Stimulated activated CD8-positive, alpha-beta memory T cell treated with anti-CD3 and anti-CD28 coated beads, Interleukin-12 subunit alpha, Interleukin-12 subunit beta, amount 100 ng/mL, for 4 hours (primary cell): ENCODE results near the gene DRD1.

Source experiments
- DNase-seq: peaks from one replicate; pipeline ENCODE4 v3.0.0-alpha.2; 2020; ENCODE audit warnings: low read depth

The DRD1 gene

DNA sequence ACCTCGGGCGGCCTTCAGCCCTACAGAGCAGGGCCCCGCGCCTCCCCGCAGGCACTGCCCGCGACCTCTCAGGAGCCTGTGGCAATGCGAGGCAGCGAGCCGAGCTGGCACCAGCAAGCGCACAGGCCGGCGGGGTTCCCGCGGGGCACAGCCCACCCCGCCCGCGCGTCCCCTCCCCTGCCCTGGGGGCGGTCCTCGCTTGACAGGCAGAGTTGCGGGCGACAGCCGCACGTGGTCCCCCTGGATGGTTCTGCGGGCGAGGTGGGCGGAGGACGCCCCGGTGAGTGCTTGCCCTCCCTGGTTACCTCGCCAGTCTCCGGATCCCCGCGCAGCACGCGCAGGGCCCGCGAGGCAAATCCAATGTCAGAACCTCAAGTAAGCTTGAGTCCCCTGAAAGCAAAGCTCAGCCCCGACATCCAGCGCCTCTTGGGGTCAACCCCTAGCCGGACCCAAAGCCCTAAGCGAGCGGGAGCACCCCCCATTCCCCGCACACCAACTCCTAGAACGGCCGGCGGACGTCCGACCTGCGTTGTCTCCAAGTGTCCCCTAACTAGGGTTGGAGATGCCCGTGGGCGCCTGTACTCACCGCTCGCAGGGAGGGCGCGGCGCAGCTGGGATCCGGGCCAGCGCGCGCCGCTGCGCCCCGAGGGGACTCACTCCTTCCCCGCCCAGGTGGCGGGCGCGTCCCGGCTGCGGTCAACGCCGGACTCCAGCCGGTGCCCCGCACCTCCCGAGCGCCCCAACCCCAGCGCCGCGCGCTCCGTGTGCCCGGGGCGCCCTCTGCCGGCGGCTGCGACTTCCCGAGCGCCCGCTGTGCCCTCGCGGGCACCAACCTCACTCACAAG lies at the start of gene DRD1:
TSS of gene DRD1 (minus strand) at position 123 of the 845 bp plus-strand sequence. CDS start 1,083 bp downstream, outside the sequence.
- peak; percentile 26 for DNase-seq

DNA sequence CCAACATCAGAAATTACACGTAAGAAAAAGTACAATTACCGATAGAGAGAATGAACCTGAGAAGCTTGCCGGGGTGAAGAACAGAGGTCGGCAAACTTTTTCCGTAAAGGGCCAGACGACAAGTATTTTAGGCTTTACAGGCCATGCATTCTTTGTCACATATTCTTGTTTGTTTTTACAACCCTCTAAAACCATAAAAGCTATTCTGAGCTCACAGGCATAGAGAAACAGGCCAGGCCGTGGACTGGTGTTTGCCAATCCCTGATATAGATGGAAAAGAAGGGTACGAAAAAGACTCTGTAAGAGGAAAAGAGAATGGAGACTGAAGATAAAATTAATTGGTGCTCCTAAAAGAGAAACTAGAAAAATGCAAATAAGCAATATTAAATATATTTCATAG lies 49.7 kb upstream of the DRD1 start:
- no peak for DNase-seq

GRCh38 chr5:175493260-175493659 lies 49.3 kb upstream of the DRD1 start:
- no peak for DNase-seq

DNA sequence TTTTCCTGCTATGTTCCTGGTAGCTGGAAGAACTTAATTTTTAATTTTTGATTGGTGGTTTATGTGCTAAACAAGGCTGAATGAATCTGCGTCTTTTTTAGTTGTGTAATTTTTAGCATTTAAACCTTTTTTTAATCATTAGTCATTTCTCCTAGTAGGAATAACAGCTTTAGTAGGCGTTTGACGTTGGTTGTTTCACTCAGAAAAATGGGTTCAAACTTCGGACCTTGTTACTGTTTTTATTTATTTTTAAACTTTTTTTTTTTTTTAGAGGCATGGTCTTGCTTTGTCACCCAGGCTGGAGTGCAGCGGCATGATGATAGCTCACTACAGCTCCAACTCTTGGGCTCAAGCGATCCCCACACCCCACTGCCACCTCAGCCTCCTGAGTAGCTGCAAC lies 47.2 kb upstream of the DRD1 start:
- DNase-seq, result no peak

- no peak for DNase-seq
Observed at GRCh38 chr5:175489693-175490443, 45.9 kb upstream of the DRD1 start.

GRCh38 chr5:175487514-175488222 lies 43.7 kb upstream of the DRD1 start:
- no peak for DNase-seq

DNA sequence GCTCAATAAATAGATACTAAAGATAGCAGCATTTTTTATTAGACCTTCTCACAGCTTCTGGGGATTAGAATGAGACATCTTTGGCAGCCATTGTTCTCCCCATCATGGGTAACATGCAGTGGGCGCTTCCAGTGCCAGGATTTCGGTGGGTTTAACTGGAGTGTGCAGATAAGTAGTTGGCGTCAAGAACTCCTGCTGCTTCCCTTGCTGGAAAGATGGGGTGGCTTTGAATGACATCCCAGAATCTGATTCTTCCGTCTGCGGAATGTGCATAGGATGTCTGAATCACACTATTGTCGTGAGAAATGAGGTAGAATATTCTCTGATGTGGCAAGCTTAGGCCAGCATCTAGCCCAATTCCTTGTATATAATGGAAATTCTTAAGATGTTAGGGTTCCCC lies 41.6 kb upstream of the DRD1 start:
- no peak for DNase-seq

GRCh38 chr5:175484829-175485228 lies 40.8 kb upstream of the DRD1 start:
- no peak for DNase-seq

- DNase-seq, result no peak
Observed at GRCh38 chr5:175484322-175484721, 40.3 kb upstream of the DRD1 start.

GRCh38 chr5:175483337-175483736 lies 39.4 kb upstream of the DRD1 start:
- no peak for DNase-seq

GRCh38 chr5:175479125-175479881 lies 35.3 kb upstream of the DRD1 start:
- no peak for DNase-seq

DNA sequence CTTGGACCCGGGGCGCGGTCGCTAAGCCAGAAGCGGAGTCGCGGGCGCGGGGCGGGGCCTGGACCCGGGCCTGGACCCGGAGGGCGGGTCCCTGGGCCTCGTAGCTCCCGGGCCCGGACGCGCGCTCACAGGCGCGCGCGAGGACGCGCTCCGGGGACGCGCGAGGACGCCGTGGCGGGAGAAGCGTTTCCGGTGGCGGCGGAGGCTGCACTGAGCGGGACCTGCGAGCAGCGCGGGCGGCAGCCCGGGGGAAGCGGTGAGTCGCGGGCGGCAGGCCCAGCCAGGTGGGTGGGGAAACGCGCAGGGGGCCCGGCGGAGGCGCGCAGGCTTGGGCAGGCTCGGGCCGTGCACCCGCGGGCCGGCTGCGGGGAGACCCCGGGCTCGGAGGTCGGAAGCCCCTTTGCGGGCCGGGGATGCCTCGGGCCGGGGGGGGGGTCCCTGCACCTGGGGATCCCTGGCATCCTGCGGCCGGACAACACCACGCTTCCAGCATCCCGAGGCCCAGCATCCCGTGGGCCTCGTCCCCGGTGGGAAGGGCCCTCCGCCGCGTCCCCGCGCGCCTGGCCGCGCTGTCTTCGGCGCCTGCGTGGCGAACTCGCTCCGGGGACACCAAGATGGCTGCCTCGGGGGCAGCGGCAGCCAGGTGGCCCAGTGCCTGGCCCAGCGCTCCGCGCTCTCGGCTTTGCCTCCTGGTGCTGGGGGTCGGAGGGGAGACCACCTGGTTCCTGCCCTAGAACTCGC lies 34.6 kb upstream of the DRD1 start, which contains the start of gene SFXN1:
TSS of gene SFXN1 (plus strand) at position 177 of the 741 bp plus-strand sequence. CDS start 13,544 bp downstream, outside the sequence.
- DNase-seq, result peak; percentile 74

- DNase-seq, result no peak
Observed at GRCh38 chr5:175478008-175478383, 34.0 kb upstream of the DRD1 start.

DNA sequence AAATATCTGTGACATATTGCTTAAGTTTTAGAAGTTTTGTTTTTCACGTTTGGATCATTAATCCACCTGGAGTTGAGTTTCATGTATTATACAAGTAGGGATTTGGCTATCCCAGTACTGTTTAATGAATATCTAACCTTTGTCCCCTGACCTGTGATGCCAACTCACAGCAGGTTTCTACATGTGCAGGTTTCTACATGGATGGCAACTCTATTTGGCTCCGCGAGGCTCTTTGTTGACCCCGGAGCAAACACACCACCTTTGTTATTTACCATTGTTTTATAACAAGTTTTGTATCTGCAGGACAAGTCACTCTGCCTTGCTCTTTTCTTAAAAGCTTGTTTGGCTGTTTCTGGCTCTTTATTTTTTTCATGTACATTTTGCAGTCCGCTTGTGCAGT lies 33.5 kb upstream of the DRD1 start:
- no peak for DNase-seq

DNA sequence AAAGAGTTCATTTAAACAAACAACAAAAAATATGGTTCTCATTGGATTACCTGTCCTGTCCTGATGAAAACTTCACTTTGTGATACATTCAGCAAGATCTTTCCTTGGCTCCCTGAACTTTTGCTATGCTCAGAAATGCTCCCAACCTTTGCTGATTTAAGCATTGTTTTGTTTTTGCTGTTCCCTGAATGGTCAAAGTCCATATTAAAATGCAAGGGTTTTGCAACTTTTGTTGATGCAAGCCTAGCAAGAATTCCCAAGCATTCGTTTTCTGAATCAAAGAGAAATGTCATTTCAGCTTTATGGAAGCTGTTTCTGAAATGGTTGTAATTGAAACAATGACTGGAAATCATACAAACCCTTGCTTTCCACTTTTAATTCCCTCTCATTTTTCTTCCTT lies 31.3 kb upstream of the DRD1 start:
- DNase-seq, result no peak

DNA sequence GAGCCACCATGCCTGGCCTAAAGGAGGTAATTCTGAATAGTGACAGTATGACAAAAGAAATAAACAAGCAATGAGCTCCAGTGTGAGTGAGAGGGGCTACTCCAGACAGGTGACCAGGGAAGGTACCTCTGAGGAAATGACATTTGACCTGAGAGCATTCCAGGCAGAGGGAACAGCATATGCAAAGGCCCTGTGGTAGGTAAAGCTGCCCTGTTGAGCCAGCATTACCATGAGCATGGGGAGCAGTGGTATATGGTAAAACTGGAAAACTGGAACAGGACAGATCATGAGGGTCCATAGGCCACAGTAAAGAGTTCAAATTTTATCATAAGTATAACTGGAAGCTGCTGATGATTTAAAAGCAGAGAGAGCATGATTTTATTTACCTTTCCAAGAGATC lies 28.4 kb upstream of the DRD1 start:
- no peak for DNase-seq

- DNase-seq, result no peak
Observed at GRCh38 chr5:175471628-175472027, 27.6 kb upstream of the DRD1 start.

GRCh38 chr5:175471196-175471595 lies 27.2 kb upstream of the DRD1 start:
- no peak for DNase-seq

DNA sequence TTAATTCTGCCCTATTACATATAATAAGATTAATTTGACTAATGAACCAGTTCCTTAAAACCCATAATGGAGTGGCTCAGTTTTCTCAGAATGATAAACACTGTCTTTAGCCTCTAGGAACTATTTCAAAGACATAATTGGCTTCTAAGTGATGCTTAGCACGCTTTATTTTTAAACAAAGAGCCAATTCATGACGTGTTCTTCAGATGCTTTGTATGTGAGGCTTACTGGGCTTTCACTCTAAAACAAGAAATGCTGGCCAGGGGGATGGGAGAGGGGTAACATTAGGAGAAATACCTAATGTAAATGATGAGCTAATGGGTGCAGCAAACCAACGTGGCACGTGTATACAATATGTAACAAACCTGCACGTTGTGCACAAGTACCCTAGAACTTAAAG lies 26.8 kb upstream of the DRD1 start:
- no peak for DNase-seq

- DNase-seq, result no peak
Observed at GRCh38 chr5:175469916-175470315, 25.9 kb upstream of the DRD1 start.

DNA sequence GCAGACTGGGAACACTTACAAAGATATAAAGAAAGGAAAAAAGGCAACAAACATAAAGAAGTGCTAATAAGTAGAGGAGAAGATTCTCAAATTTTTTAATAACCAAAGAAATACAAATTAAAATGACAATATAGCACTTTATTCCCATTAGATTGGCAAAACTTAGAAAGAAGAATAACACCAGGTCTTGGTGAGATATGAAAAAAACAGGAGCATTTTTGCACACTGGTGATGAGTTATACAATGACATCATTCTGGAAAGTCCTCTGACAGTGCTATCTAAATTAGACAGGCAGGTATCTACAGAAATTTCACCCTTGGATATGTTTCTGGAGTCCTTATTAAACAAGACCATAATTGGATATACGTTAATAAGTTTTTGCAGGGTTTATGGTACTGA lies 24.9 kb upstream of the DRD1 start:
- no peak for DNase-seq
